GM12875 (cell line): ENCODE measurements around the gene SEC22A.

Experiments
- H3K4me3 ChIP-seq: one replicate; pipeline ENCODE4 v1.5.1; 2011; ENCODE audit warnings: low read depth, low read length, control low read depth
- TF ChIP-seq, protein P1 (sequence below): IDR thresholded peaks from 2 replicates; pipeline ENCODE4 v1.5.1; 2011; ENCODE audit warnings: low read depth, mild to moderate bottlenecking, control low read depth, inconsistent platforms, low read length, moderate library complexity, borderline replicate concordance; ENCODE audit not compliant: insufficient read depth

Gene SEC22A

DNA sequence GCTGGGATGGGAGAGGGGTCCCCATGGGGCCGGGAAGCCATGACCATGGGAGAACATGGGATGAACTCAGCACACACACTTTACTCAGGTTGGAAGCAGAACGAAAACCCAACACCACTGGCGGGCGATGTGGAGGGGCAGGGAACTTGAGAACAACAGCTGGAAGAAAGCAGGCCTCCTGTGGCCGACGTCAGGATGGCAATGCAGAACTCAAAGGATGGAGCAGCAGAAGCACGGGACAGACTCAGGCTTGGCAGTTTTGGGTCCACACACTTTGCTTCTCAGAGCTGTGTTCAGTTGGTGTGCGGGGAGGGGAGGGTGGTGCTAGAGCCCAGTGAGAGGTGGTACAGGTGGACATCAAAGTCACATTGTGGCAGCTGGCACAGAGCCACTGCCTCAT lies 80.7 kb downstream of the SEC22A start:
- H3K4me3 ChIP-seq = no peak overlapping the region
- TF ChIP-seq, protein P1, sequence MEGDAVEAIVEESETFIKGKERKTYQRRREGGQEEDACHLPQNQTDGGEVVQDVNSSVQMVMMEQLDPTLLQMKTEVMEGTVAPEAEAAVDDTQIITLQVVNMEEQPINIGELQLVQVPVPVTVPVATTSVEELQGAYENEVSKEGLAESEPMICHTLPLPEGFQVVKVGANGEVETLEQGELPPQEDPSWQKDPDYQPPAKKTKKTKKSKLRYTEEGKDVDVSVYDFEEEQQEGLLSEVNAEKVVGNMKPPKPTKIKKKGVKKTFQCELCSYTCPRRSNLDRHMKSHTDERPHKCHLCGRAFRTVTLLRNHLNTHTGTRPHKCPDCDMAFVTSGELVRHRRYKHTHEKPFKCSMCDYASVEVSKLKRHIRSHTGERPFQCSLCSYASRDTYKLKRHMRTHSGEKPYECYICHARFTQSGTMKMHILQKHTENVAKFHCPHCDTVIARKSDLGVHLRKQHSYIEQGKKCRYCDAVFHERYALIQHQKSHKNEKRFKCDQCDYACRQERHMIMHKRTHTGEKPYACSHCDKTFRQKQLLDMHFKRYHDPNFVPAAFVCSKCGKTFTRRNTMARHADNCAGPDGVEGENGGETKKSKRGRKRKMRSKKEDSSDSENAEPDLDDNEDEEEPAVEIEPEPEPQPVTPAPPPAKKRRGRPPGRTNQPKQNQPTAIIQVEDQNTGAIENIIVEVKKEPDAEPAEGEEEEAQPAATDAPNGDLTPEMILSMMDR = no peak

DNA sequence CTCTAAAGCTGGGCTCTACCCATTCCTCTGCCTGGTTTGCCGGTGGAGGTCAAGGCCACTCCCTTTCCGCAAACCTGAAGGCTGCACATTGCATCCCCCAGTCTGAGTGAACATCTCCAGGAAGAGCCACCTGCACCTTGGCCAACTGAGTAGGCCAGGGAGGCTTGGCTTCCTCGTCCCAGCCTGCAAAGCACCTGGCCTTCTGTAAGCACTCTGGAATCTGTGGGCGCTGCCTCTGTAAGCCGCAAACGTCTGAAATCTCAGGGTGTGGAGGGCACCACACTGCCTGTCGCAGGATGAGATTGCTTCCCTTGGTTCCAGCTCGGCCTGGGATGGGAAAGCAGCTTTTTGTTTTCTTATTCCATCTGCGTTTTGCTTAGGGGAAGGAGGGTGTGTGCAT lies 81.3 kb downstream of the SEC22A start:
- no peak overlapping the region for H3K4me3 ChIP-seq
- TF ChIP-seq, protein P1 = no peak

DNA sequence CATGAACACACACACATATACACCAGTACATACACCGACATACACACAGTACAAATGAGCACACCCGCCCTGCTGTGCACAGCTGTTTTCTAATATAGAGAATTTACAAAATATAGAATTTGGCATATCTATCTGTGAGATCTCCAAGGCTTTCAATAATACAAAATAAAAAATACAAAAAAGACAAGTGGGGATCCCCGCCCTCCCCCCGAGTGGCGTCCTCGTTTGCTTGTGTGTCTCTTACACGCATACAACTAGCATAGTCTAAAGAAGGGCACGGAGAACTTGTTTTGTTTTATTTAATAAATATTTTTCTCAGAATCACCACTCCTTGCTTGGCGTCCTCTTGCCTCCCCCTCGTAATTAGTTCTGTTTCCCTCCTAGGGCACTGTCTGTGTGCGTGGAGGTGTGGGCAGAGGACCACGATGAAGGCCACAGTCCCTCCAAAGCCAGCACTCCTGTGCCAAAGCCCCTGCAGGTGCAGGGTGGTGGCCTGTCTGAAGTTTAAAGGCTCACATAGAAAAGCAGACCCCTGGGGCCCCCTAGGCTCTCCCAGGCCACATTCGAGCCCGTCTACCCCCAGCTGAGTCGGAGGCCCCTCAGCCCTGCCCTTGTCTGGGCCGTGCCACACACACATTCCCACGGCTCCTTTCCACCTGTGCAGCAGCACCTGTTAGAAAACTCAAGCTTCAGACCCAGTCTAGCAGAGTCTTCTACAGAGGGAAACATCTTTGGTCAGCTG lies 82.1 kb downstream of the SEC22A start:
- TF ChIP-seq, protein P1 = no peak
- H3K4me3 ChIP-seq = no peak overlapping the region

DNA sequence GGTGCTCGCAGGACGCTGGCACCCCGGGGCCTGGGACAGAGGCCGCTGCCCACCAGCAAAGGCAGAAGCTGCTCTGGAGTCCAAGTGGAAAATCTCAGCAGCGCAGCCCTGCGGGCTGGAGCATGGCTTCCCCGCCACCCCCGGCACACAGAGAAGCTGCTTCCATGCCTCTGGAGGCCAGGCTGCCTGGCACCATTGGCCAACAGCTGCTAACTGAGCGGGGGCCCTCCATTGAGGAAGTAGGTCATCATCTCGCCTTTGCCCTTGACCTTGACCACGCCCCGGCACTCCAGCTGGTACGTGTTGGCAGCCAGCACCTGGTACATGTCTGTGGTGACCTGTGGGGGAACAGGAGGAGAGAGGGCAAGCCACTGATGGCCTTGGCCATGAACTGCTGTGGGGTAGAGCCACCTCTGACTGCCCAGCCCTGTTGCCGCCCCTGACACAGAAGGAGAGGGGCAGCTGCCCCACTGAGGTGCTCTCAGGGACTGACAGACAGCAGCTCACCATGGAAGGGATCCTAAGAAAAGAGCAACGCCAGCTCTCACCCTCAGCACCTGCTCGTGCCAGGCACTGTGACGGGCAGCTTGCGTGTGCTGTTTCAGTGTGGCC lies 82.8 kb downstream of the SEC22A start:
- TF ChIP-seq, protein P1 = no peak
- H3K4me3 ChIP-seq = no peak overlapping the region

DNA sequence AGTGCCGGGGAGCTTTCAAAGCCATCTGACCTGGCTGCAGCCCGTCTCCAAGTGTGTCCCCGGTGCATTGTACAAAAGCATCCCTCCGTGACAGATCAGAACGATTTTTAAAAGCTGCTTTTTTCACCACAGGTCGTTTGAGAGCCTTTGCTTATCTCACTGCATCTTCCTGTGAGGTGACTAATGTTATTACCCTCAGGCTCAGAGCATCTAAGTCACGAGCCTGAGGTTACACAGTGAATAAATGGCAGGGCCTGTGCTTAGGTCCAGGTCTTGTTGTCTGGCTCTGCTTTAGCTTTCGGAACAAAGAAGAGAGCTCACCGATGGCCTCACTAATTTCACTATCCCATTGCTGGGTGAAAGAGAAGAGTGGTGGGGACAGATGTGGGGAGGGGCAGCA lies 83.3 kb downstream of the SEC22A start:
- TF ChIP-seq, protein P1 = no peak
- H3K4me3 ChIP-seq = no peak overlapping the region

DNA sequence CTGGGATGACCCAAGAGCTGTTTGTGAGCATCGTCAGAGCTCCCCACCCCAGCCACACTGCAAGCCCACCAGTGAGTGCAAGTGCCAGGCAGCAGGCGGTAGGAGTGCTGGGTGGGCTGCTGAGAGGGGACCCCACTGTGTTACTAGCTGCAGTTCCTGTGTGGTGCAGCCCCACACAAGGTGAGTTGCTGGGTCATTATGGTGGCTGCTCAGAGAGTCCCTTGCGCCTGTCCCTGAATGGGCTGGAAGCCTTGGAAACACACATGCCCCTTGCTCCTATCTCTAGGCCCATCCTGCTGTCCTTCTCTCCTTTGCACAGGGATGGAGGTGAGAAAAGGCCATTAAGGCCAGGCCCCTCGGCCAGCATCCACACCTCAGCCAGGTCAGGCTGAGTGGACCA lies 83.7 kb downstream of the SEC22A start:
- TF ChIP-seq, protein P1 = no peak
- H3K4me3 ChIP-seq = no peak overlapping the region

DNA sequence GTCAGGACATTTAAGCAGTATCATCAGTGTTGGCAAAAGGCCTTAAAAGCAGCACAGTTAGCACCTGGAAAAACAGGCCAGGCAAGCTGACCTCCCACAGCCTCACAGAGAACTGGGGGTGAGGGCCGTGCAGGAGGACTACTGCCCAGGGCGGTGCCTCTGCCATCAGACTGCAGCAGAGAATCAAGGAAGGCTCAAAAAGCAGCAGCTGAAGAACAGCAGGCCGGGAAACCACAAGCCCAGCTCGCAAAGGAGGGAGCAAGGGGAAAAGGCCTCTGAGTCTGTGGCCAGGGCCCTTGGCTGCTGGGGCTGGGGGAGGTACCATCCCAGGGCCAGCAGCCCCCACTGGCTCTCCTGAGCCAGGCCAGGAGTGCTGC lies 84.2 kb downstream of the SEC22A start:
- TF ChIP-seq, protein P1 = no peak
- no peak overlapping the region for H3K4me3 ChIP-seq
